OCI-LY1 (cell line): ENCODE measurements around the gene NEURL3.

Source experiments
- H2AFZ ChIP-seq: fragments of 200-600 bp; sonication (generic), shearing (Covaris generic); 2 replicates; pipeline ENCODE4 v1.6.0; 2014; ENCODE audit warnings: antibody characterized with exemption, mild to moderate bottlenecking, low read length
- H3F3A ChIP-seq: fragments of 200-600 bp; sonication (generic), shearing (Covaris generic); 2 replicates; pipeline ENCODE4 v1.6.0; 2014; ENCODE audit warnings: mild to moderate bottlenecking, antibody characterized with exemption, low read length, moderate library complexity; ENCODE audit not compliant: insufficient read depth
- H3K27ac ChIP-seq: fragments of 200-600 bp; sonication (generic); 2 replicates; pipeline ENCODE4 v1.5.1; 2014; ENCODE audit warnings: low read length, mixed run types, mild to moderate bottlenecking, low read depth; ENCODE audit not compliant: poor library complexity, severe bottlenecking
- H3K27me3 ChIP-seq: fragments of 200-600 bp; sonication (generic); 2 replicates; pipeline ENCODE4 v1.6.0; 2014; ENCODE audit warnings: antibody characterized with exemption, mild to moderate bottlenecking, low read length, moderate library complexity; ENCODE audit not compliant: insufficient read depth
- H3K36me3 ChIP-seq: fragments of 200-600 bp; sonication (generic); 2 replicates; pipeline ENCODE4 v1.6.1; 2014; ENCODE audit warnings: mild to moderate bottlenecking, antibody characterized with exemption, low read length, moderate library complexity, mixed read lengths; ENCODE audit not compliant: insufficient read depth
- H3K4me1 ChIP-seq: fragments of 200-600 bp; sonication (generic); 2 replicates; pipeline ENCODE4 v1.5.1; 2014; ENCODE audit warnings: mild to moderate bottlenecking, low read length, moderate library complexity; ENCODE audit not compliant: insufficient read depth, severe bottlenecking
- H3K4me2 ChIP-seq: fragments of 200-600 bp; sonication (generic), shearing (Covaris generic); 2 replicates; pipeline ENCODE4 v1.6.1; 2014; ENCODE audit warnings: low read length
- H3K4me3 ChIP-seq: fragments of 200-600 bp; sonication (generic); 2 replicates; pipeline ENCODE4 v1.5.1; 2014; ENCODE audit warnings: low read length, low read depth, mild to moderate bottlenecking, mixed read lengths; ENCODE audit not compliant: poor library complexity, severe bottlenecking
- H3K79me2 ChIP-seq: fragments of 200-600 bp; shearing (Covaris generic); 2 replicates; pipeline ENCODE4 v1.6.1; 2016; ENCODE audit warnings: mixed run types, low read length, mixed read lengths; ENCODE audit not compliant: insufficient read depth
- H3K9ac ChIP-seq: fragments of 200-600 bp; sonication (generic), shearing (Covaris generic); 2 replicates; pipeline ENCODE4 v1.6.1; 2014; ENCODE audit warnings: mild to moderate bottlenecking, low read length, mixed read lengths
- H3K9me2 ChIP-seq: fragments of 200-600 bp; sonication (generic), shearing (Covaris generic); 2 replicates; pipeline ENCODE4 v1.6.1; 2014; ENCODE audit warnings: low read depth, mild to moderate bottlenecking, low read length, mixed read lengths
- H3K9me3 ChIP-seq: fragments of 200-600 bp; shearing (Covaris generic); 2 replicates; pipeline ENCODE4 v1.6.1; 2014; ENCODE audit warnings: low read length, mixed read lengths
- H4K20me1 ChIP-seq: fragments of 200-600 bp; sonication (generic), shearing (Covaris generic); 2 replicates; pipeline ENCODE4 v1.6.0; 2016; ENCODE audit warnings: mild to moderate bottlenecking, low read length; ENCODE audit not compliant: insufficient read depth
- EZH2 ChIP-seq: fragments of 200-600 bp; sonication (generic), shearing (Covaris generic); IDR thresholded peaks from 2 replicates; pipeline ENCODE4 v1.8.0; 2017; ENCODE audit warnings: borderline replicate concordance, mixed run types, mild to moderate bottlenecking, antibody characterized with exemption, low read length, moderate library complexity, mixed read lengths
- TF ChIP-seq, protein P1 (sequence below): fragments of 200-600 bp; sonication (generic), shearing (Covaris generic); IDR thresholded peaks from 2 replicates; pipeline ENCODE4 v1.5.1; 2017; ENCODE audit warnings: mild to moderate bottlenecking, antibody characterized with exemption, low read length, moderate library complexity, mixed read lengths

Gene NEURL3

DNA sequence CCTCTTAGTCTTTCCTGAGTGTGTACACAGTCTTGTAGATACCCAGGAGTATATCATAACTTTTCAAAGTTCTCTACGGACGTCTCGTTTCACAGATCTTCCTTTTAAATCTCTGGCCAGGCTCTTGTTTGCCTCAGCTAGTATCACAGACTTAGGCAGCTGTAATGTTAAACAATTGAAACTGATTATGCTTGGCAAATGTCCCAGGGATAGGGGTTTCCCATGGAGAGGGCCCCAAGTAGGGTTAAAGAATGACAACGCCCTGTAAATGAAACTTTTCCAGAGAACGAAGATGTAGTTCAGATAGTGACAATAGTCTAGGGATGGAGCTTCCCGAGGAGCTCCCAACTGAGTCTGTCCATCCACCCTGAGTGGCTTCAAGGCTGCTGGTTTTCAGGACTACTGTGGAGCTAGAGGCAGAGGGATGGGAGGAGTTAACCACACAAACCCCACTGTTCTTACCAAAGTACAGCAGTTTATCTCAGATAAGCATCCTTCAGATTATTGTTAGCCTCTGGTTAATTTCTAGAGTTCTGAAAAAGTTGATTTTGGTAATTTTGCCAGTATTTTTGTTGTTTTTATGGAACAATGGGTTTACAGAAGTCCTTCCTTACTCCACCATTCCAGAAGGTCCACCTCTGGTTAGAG is 9.1 kb downstream of the NEURL3 start:
- no peaks in the 10 kb centered on the region for H3K9me2 ChIP-seq
- H3K27ac ChIP-seq: no peak overlapping the region
- no peak overlapping the region for H3K4me2 ChIP-seq
- no peaks in the 10 kb centered on the region; the same call in 1 of the 2 replicates for H3K27me3 ChIP-seq
- H3K79me2 ChIP-seq: no peaks in the 10 kb centered on the region
- TF ChIP-seq, protein P1, sequence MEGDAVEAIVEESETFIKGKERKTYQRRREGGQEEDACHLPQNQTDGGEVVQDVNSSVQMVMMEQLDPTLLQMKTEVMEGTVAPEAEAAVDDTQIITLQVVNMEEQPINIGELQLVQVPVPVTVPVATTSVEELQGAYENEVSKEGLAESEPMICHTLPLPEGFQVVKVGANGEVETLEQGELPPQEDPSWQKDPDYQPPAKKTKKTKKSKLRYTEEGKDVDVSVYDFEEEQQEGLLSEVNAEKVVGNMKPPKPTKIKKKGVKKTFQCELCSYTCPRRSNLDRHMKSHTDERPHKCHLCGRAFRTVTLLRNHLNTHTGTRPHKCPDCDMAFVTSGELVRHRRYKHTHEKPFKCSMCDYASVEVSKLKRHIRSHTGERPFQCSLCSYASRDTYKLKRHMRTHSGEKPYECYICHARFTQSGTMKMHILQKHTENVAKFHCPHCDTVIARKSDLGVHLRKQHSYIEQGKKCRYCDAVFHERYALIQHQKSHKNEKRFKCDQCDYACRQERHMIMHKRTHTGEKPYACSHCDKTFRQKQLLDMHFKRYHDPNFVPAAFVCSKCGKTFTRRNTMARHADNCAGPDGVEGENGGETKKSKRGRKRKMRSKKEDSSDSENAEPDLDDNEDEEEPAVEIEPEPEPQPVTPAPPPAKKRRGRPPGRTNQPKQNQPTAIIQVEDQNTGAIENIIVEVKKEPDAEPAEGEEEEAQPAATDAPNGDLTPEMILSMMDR: no peak
- no peak for TF ChIP-seq EZH2
- no peaks in the 10 kb centered on the region for H4K20me1 ChIP-seq
- no peak overlapping the region for H3K9ac ChIP-seq
- no peaks in the 10 kb centered on the region for H3K4me1 ChIP-seq
- H2AFZ ChIP-seq: no peak overlapping the region
- no peaks in the 10 kb centered on the region for H3K9me3 ChIP-seq
- no peaks in the 10 kb centered on the region for H3K36me3 ChIP-seq
- no peaks in the 10 kb centered on the region for H3F3A ChIP-seq
- H3K4me3 ChIP-seq: no peak overlapping the region

DNA sequence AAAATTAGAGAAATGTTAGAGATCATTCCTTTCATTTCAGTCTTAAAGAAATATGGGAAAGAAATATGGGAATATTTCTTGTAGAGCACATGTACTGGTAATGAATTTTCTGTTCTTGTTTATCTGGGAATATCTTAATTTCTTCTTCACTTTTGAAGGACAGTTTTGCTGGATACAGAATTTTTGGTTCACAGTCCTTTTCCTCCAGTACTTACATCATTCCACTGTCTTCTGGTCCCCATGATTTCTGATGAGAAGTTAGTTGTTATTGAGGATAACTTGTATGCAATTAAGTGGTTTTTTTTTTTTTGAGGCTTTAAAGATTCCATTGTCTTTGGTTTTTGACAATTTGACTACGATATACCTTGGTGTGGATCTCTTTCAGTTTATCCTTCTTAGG is 11.0 kb downstream of the NEURL3 start:
- H3K4me2 ChIP-seq: no peak overlapping the region
- no peaks in the 10 kb centered on the region for H3K9me2 ChIP-seq

DNA sequence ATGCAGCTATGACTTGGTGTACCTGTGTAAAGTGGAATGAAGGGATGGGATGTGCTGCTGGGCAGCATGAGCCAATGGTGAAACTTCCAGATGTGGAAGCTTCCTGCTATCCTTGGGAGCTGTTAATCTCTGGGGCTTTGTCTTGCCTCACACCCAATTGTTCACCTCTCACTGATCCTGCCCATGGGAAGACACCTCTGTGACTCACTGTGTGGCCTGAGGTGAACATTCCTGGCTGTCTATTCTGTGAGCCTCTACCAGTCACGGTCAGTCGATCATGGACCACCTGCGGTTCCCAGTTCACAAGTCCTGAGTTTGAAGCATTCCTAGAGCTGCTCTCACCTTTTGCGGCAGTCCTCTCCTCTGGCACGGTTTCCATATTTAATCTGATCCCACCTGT is 12.1 kb downstream of the NEURL3 start:
- Histone ChIP-seq H3K4me1 (no peaks in the 10 kb centered on the region), H3F3A (no peaks in the 10 kb centered on the region), H3K27me3 (no peaks in the 10 kb centered on the region; the same call in 1 of the 2 replicates), H3K9ac (no peak overlapping the region), H2AFZ (no peak overlapping the region), H3K9me2 (no peaks in the 10 kb centered on the region), H3K79me2 (no peaks in the 10 kb centered on the region), H3K9me3 (0 out of 2 replicates have a peak, but pooled peaks cover 4% of the 10 kb centered on the region), H4K20me1 (no peaks in the 10 kb centered on the region), H3K4me3 (no peak overlapping the region), H3K27ac (no peak overlapping the region), H3K36me3 (no peaks in the 10 kb centered on the region), H3K4me2 (no peak overlapping the region)
- no peak for TF ChIP-seq EZH2

More for the DNA sequence above, 11.0 kb downstream of the NEURL3 start:
- Histone ChIP-seq H3K4me3 (no peak overlapping the region), H3K9me3 (0 out of 2 replicates have a peak, but pooled peaks cover 4% of the 10 kb centered on the region), H2AFZ (no peak overlapping the region), H4K20me1 (no peaks in the 10 kb centered on the region), H3K79me2 (no peaks in the 10 kb centered on the region), H3K27me3 (no peaks in the 10 kb centered on the region; the same call in 1 of the 2 replicates), H3F3A (no peaks in the 10 kb centered on the region), H3K9ac (no peak overlapping the region), H3K36me3 (no peaks in the 10 kb centered on the region), H3K4me1 (no peaks in the 10 kb centered on the region), H3K27ac (no peak overlapping the region)
- TF ChIP-seq EZH2: no peak
- TF ChIP-seq, protein P1: no peak
